Inferior parietal cortex (tissue), 1 donor: ENCODE results near the gene F11.
"Not testable (repeated sequence)": the region's sequence is repeated elsewhere in the genome, so short reads cannot be mapped to it uniquely, and the experiment has no call there.

Experiments used
- DNase-seq: peaks from one replicate; pipeline ENCODE4 v3.0.0-alpha.2; 2016; ENCODE audit errors: extremely low spot score

F11 gene

GRCh38 chr4:186298031-186298647 lies 32.1 kb downstream of the F11 start:
- no peak for DNase-seq

- DNase-seq = no peak
Measured at GRCh38 chr4:186299291-186299690, 33.3 kb downstream of the F11 start.

GRCh38 chr4:186300659-186301390 lies 34.8 kb downstream of the F11 start:
- DNase-seq = no peak

GRCh38 chr4:186304216-186304615 lies 38.2 kb downstream of the F11 start:
- no peak for DNase-seq

- no peak for DNase-seq
Measured at GRCh38 chr4:186304866-186305505, 39.0 kb downstream of the F11 start.

GRCh38 chr4:186307497-186307896 lies 41.5 kb downstream of the F11 start:
- DNase-seq = no peak

- no peak for DNase-seq
Measured at GRCh38 chr4:186307916-186308315, 41.9 kb downstream of the F11 start.

- no peak for DNase-seq
Measured at GRCh38 chr4:186318481-186318880, 52.5 kb downstream of the F11 start.

- not testable (repeated sequence) for DNase-seq
Measured at GRCh38 chr4:186324660-186325059, 58.7 kb downstream of the F11 start.

GRCh38 chr4:186326391-186326790 lies 60.4 kb downstream of the F11 start:
- DNase-seq = no peak

- DNase-seq = no peak
Measured at GRCh38 chr4:186329372-186329771, 63.4 kb downstream of the F11 start.

GRCh38 chr4:186330368-186330767 lies 64.4 kb downstream of the F11 start:
- no peak for DNase-seq

GRCh38 chr4:186335793-186336192 lies 69.8 kb downstream of the F11 start:
- no peak for DNase-seq
